ENCODE measurements around the gene HMG20B.

Gene HMG20B

GRCh38 chr19:3535981-3536380 is 36.8 kb upstream of the HMG20B start:
- in situ Hi-C loops (cut with HindIII; ENCODE audit: low pct_ligation_motif_present, low pct_unique_long_range_greater_than_20kb, low sequenced_read_pairs): no loop called here
- DNase-seq: no peak

DNA sequence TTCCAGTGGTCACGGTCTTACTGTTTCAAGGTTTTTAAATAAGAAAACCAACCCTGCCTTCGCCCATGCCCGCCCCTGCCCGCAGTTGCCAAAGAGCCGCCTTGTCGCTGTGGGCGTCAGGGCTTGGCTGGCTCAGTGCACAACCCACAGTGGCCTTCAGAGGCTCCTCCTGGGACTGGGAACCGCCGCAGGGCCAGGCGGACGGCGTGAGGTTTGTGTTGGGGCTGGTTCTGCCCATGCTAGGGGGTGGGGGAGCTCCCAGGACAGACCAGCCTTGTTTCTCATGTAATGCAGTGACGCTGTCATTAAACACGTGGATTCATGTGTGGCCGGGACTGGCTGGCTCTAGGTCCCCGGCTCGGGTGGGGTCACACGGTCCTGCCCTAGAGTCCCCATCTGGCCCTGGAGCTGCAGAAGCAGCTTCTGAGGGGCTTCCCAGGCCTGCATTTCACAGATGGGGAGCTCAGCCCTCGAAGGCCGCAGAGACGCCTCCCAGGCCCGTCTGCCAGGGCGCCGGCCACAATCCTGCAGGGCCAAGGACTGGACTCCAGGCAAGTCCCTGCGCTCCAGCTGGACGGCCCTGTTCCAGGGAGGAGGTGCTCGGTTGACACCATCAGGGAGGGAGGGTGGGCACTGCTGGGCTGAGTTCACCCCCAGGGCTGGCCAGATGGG is 36.2 kb upstream of the HMG20B start:
- DNase-seq: no peak
- in situ Hi-C loops (cut with HindIII; ENCODE audit: low pct_ligation_motif_present, low pct_unique_long_range_greater_than_20kb, low sequenced_read_pairs): no loop called here

GRCh38 chr19:3537101-3537437 is 35.7 kb upstream of the HMG20B start:
- in situ Hi-C loops (cut with HindIII; ENCODE audit: low pct_ligation_motif_present, low pct_unique_long_range_greater_than_20kb, low sequenced_read_pairs): no loop called here
- no peak for DNase-seq

GRCh38 chr19:3537438-3538240 is 35.1 kb upstream of the HMG20B start:
- in situ Hi-C loops (cut with HindIII; ENCODE audit: low pct_ligation_motif_present, low pct_unique_long_range_greater_than_20kb, low sequenced_read_pairs): no loop called here
- DNase-seq: no peak

- in situ Hi-C loops (cut with HindIII; ENCODE audit: low pct_ligation_motif_present, low pct_unique_long_range_greater_than_20kb, low sequenced_read_pairs): no loop called here
- DNase-seq: no peak
These were observed 34.4 kb upstream of the HMG20B start for GRCh38 chr19:3538258-3538929.

DNA sequence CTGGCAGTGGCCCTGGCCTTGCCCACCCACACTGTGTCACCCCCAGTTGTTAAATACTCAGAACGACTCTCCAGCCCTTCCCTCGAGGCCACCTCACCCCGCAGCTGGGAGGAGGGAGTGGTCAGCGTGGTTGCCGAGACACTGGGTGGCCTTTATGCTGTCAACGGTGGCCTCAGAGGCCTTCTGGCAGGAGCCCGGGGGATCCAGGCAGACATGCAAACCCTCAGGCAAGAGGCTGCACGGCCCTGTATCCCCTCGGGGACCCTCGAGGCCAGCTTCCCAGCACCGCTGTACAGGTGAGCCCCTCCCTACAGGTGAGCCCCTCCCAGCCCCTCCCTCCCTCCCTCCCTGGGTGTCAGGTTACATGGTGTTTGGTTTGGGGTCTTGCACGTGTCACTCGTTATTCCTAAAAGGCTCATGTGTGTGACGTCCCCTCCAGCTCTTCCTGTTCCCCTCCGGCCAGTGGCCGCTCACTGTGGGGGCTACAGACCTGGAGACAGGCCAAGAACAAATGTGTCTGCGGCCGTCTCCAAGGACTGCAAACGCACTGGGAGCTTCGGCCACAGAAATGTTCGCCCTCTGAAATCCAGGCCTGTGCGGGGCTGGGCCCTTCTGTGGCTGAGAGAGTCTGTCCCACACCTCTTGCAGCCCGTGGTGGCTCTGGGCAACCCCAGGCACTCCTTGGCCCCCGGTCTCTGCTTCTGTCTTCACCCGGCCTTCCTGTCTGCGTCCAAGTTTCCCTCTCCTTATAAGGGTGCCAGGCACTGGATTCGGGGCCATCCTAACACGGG is 33.6 kb upstream of the HMG20B start, which contains the start of gene TEKTIP1:
Gene TEKTIP1, plus strand, starts transcription at position 210 of the 791 bp plus-strand sequence. Its CDS starts 4 bp downstream, at position 214.
- in situ Hi-C loops (cut with HindIII; ENCODE audit: low pct_ligation_motif_present, low pct_unique_long_range_greater_than_20kb, low sequenced_read_pairs): no loop called here
- DNase-seq: no peak

GRCh38 chr19:3539756-3540118 is 33.0 kb upstream of the HMG20B start:
- no peak for DNase-seq
- in situ Hi-C loops (cut with HindIII; ENCODE audit: low pct_ligation_motif_present, low pct_unique_long_range_greater_than_20kb, low sequenced_read_pairs): no loop called here

DNA sequence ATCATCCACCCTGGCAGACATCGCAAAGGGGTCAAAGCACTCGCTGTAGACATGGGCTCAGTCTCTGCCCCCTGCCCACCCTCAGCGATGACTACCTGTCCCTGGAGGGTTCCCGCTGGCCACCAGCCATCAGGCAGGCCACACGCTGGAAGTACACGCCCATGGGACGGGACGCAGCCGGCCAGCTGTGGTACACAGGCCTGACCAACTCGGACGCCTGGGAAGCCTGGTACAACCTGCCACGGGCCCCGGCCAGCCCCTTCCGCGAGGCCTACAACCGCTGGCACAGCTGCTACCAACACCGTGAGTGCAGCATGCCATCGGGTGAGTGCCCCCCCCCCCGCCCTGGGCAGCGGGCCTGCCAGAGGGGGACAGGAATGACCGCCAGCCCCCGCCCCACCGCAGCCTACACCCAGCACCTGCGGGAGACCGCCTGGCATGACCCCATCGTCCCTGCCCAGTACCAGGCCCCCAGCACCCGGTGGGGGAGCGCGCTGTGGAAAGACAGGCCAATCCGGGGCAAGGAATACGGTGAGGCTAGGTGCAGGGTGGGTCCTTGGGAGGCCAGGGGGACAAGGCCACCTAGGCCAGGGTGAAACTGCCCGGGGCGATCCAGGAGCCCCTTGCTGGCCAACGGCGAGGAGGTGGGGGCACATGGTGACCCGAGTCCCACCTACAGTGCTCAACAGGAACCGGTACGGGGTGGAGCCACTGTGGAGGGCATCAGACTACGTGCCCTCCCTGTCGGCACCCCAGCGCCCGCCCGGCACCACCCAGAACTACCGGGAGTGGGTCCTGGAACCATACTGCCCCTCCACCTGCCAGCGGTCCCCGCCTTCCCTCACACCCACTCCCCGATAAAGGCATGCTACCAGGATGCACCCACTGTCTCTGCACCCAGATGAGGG is 29.3 kb upstream of the HMG20B start:
- DNase-seq: no peak
- in situ Hi-C loops (cut with HindIII; ENCODE audit: low pct_ligation_motif_present, low pct_unique_long_range_greater_than_20kb, low sequenced_read_pairs): no loop called here

GRCh38 chr19:3544058-3544376 is 28.7 kb upstream of the HMG20B start:
- DNase-seq: no peak
- in situ Hi-C loops (cut with HindIII; ENCODE audit: low pct_ligation_motif_present, low pct_unique_long_range_greater_than_20kb, low sequenced_read_pairs): no loop called here

DNA sequence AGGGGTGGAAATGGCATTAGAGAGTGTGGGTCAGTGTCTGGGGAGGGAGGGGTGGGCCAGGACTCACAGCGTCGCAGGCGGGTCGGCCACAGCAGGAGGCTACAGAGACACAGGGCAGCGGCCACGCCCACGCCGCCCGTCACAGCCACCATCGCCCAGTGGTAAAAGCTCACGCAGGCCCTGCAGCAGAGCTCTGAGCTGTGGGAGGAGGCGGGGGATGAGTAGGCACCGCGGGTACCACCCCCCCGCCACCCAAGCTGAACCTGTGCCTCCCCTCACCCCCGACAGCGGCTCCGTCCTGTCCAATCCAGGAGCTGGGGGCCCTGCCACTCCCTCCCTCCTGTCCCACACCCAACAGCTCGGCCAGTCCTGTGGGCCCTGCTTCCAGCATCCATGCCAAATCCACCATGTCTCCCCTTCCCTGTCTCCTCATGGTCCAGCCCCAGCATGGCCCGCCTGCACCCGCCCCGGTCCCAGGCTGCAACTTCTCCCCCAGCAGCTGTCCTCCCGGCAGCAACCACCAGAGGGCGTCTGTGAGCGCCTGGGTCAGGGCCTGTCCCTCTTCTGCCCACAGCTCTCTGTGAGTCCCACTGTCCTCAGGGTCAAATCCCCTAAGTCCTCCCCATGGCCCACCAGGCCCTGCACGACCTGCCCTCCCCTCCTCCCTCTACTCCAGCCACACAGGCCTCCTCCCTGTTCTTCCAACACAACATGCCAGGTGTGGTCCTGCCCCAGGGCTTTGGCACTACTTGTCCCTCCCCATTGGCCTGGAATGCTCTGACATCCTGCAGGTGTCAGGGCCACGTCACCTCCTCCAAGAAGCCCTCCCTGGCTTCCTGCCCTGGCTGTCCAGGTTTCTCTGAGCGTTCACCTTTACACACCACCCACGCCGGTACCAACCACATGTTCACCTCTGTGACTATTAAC is 27.7 kb upstream of the HMG20B start:
- in situ Hi-C loops (cut with HindIII; ENCODE audit: low pct_ligation_motif_present, low pct_unique_long_range_greater_than_20kb, low sequenced_read_pairs): no loop called here
- peak; percentile 50 for DNase-seq

- in situ Hi-C loops (cut with HindIII; ENCODE audit: low pct_ligation_motif_present, low pct_unique_long_range_greater_than_20kb, low sequenced_read_pairs): no loop called here
- DNase-seq: no peak
These were observed 27.1 kb upstream of the HMG20B start for GRCh38 chr19:3545669-3546034.

- no peak for DNase-seq
- in situ Hi-C loops (cut with HindIII; ENCODE audit: low pct_ligation_motif_present, low pct_unique_long_range_greater_than_20kb, low sequenced_read_pairs): no loop called here
These were observed 26.6 kb upstream of the HMG20B start for GRCh38 chr19:3546119-3546518.

DNA sequence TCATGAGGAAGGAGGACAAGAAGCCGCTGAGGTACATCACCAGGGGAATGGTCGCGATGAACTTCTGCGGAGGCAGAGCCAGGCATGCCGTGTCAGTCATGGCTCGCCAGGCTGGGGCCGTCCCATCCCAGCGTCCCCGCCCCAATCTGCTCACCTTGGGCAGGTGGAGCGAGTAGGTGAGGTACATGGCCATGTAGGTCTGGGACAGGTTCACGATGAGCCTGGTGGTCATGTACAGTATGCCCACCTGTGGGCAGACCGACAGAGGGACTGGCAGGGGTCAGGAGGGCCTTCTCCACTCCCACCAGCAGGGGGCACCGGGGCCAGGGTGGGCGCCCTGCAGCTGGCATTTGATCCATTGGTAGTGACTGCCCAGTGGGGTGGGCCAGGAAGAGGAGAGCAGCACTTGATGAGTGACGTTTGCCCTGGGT is 25.4 kb upstream of the HMG20B start:
- in situ Hi-C loops (cut with HindIII; ENCODE audit: low pct_ligation_motif_present, low pct_unique_long_range_greater_than_20kb, low sequenced_read_pairs): no loop called here

DNA sequence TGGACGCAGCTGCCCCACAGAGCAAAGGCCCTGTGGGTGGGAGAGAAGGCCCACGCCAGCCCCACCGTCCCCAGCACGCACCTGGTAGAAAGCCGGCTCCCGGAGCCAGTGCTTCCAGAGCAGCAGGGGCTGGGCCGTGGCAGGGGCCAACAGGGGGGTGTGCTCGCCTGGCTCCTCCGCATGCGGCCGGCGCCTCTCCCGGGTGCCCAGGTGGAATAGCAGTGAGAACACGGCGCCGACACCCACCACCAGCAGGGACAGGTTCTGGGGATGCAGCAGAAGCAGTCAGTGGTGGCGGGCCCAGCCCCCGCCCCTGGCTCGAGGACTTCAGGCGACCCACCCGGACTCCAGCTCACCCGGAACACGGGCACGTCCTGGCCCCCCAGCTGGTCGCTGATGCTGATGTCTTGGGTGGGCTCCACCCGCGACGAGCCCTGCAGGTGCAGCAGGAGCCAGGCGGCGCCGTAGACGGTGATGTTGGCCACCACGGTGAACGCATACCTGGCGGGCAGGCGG is 24.9 kb upstream of the HMG20B start:
- in situ Hi-C loops (cut with HindIII; ENCODE audit: low pct_ligation_motif_present, low pct_unique_long_range_greater_than_20kb, low sequenced_read_pairs): no loop called here
- no peak for DNase-seq

More for the DNA sequence above, 25.4 kb upstream of the HMG20B start:
- peak; percentile 26 for DNase-seq

DNA sequence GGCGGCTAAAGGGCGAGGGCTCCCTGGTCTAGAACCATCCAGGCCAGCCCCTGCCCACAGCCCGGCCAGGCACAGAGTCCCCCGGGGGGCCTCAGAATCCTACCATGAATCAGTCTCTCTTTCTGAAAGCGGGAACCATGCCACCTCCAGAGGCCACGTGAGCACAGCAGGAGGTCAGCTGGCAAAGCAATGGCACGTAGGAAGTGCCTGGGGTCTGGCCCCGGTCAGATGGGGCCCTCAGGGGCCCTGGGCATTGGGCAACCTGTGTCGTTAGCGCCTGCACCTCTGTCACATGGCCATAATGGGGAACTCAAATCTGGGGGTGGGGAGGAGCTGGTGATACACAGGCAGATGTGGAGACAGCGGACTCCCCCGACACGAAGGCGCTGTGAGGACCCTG is 24.1 kb upstream of the HMG20B start:
- in situ Hi-C loops (cut with HindIII; ENCODE audit: low pct_ligation_motif_present, low pct_unique_long_range_greater_than_20kb, low sequenced_read_pairs): no loop called here

GRCh38 chr19:3549816-3550215 is 22.9 kb upstream of the HMG20B start:
- in situ Hi-C loops (cut with HindIII; ENCODE audit: low pct_ligation_motif_present, low pct_unique_long_range_greater_than_20kb, low sequenced_read_pairs): no loop called here
- DNase-seq: no peak

More for the DNA sequence above, 24.1 kb upstream of the HMG20B start:
- DNase-seq: no peak

All from ACHN (cell line).